Large intestine (tissue), 3 donors: ENCODE data around the gene ETV7. TPM values are rescaled to one million over a fixed set of nuclear protein-coding genes. Genes with fewer than 3 reads are reported as not detected.

ENCODE experiments used
- DNase-seq, 2 donors: peaks; one replicate each; pipeline versions ENCODE4 v3.0.0 to v3.0.0-alpha.2; 2013
- H3K27ac ChIP-seq: one replicate; pipeline ENCODE4 v1.5.1; 2013; ENCODE audit warnings: low read length
- H3K27me3 ChIP-seq: 2 replicates; pipeline ENCODE4 v1.6.1; 2013; ENCODE audit warnings: low read length; ENCODE audit not compliant: control insufficient read depth, insufficient read depth
- H3K36me3 ChIP-seq: 2 replicates; pipeline ENCODE4 v1.6.1; 2013; ENCODE audit warnings: low read length; ENCODE audit not compliant: control insufficient read depth, insufficient read depth
- H3K4me1 ChIP-seq: one replicate; pipeline ENCODE4 v1.6.1; 2013; ENCODE audit warnings: low read length; ENCODE audit not compliant: control insufficient read depth, insufficient read depth
- H3K4me3 ChIP-seq: one replicate; pipeline ENCODE4 v1.5.1; 2013; ENCODE audit warnings: low read length
- H3K9me3 ChIP-seq: one replicate; pipeline ENCODE4 v1.6.1; 2013; ENCODE audit warnings: mild to moderate bottlenecking, low read depth, low read length, moderate library complexity; ENCODE audit not compliant: control insufficient read depth
- WGBS: methylation state at CpG from one replicate; pipeline ENCODE4 v1.1.5; 2013; ENCODE audit warnings: low lambda C conversion rate; ENCODE audit not compliant: insufficient coverage; 5-methylcytosine and 5-hydroxymethylcytosine counted together
- polyA plus RNA-seq: library from polyadenylated mRNA; unstranded; fragments of 120-200 nt; gene quantifications from one replicate; pipeline ENCODE4 v1.2.1, GENCODE V29; 2013

The ETV7 gene
- polyA plus RNA-seq, 1 donor: 9.3 TPM

GRCh38 chr6:36386495-36387439 lies 702 bp downstream of the ETV7 start:
- Histone ChIP-seq H3K9me3 (no peaks in the 10 kb centered on the region), H3K4me3 (peak overlapping the region; percentile 63), H3K27ac (peak overlapping the region; percentile 77), H3K27me3 (peaks cover 9% of the 10 kb centered on the region), H3K4me1 (peaks cover 6% of the 10 kb centered on the region), H3K36me3 (no peaks in the 10 kb centered on the region)
- peak; percentile 48 to 78 for DNase-seq
- WGBS: 0% methylated on average over 6 of the region's 33 CpGs

GRCh38 chr6:36384095-36384494 lies 3.4 kb downstream of the ETV7 start:
- no CpG with 5 or more reads among the region's 2 CpGs for WGBS
- Histone ChIP-seq H3K27ac (no peak overlapping the region), H3K36me3 (no peaks in the 10 kb centered on the region)

DNA sequence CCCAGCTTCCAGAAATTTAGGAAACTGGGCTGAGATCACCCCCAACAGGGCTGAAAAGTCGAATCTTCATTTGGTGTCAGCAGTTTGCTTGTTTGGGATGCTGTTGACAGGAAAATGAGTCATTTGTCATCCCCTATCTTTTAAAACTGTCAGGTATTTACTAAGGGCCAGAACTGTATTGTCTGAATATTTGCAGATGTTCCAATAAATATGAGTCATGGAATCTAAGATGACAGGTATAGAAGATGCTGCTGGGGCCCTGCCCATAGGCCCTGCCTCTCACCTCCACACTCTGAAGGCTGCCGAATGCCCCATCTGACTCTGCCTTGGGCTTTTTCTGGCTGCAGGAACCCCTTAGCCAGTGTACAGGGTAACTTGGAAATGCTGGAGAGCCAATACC lies 3.9 kb downstream of the ETV7 start:
- Histone ChIP-seq H3K27ac (no peak overlapping the region), H3K27me3 (peaks cover 9% of the 10 kb centered on the region), H3K4me3 (no peak overlapping the region), H3K9me3 (no peaks in the 10 kb centered on the region), H3K4me1 (peaks cover 6% of the 10 kb centered on the region), H3K36me3 (no peaks in the 10 kb centered on the region)
- no peak for DNase-seq
- no CpG with 5 or more reads among the region's 2 CpGs for WGBS

More at GRCh38 chr6:36384095-36384494, 3.4 kb downstream of the ETV7 start:
- Histone ChIP-seq H3K4me1 (peaks cover 6% of the 10 kb centered on the region), H3K27me3 (peaks cover 9% of the 10 kb centered on the region), H3K4me3 (no peak overlapping the region), H3K9me3 (no peaks in the 10 kb centered on the region)
- DNase-seq: no peak

DNA sequence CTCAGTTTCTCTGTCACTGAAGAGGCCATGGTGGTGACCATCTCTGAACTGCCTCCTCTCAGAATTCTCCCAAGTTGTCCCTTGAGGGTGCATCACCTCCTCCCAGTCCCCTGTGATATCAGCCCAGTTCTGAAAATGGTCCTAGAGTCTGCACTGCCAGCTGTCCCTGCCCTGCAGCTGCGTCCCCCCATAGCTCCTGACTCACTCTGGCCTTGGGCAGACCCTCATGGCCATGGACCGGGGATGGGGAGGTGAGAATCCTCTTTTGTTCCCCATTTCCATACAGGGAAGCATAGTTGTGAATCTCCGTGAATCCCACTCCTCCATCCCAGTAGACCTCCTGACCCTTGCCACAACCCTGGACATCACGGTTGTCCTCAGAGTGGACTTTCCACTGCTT lies 4.5 kb downstream of the ETV7 start:
- Histone ChIP-seq H3K4me3 (no peak overlapping the region), H3K4me1 (peaks cover 2% of the 10 kb centered on the region), H3K36me3 (no peaks in the 10 kb centered on the region), H3K27ac (no peak overlapping the region), H3K9me3 (no peaks in the 10 kb centered on the region), H3K27me3 (peaks cover 5% of the 10 kb centered on the region)
- no peak for DNase-seq
- no CpG with 5 or more reads among the region's 4 CpGs for WGBS

DNA sequence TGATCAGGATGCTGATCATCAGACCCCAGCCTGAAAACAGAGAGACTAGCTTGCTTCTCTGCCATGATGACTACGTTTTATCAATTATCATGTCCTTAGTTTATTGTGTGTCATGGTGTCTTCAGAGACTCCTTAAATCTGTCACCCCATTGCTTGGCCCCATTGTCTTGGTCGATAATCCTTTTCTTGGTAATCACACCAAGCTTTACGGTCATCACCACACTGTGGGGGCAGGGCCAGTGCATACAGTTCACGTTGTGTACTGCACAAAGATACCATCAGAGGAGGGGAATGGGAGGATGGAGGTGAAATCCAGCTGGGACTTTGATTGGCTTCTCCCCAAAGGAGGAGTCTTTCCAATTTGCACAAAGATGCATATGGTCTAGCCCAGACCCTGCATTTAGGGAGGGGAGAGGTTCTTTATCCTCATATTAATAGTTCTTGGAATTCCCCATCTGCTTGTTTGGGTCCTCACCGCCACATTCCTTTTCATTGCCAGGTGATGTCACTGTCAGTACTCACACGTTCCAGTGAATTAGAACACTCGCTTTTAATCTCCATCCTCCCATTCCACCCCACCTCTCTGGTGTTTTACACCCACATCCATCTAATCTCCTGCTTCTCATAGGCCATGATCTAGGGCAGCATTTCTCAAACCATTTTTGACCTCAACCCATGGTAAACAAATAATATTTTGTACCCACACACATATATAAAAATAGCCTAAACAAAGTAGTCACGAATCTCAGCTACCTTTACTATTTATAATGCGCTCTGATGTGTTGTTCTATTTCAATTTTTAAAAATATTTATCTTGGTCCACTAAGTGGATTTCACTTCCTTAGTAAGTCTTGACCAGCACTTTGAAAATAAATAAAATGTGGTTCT lies 5.7 kb downstream of the ETV7 start:
- WGBS: 100% methylated on average over 2 of the region's 9 CpGs
- H3K27ac ChIP-seq: no peak overlapping the region
- no peak for DNase-seq
- H3K27me3 ChIP-seq: peaks cover 2% of the 10 kb centered on the region
- no peaks in the 10 kb centered on the region for H3K36me3 ChIP-seq
- H3K4me1 ChIP-seq: no peaks in the 10 kb centered on the region
- no peak overlapping the region for H3K4me3 ChIP-seq
- H3K9me3 ChIP-seq: no peaks in the 10 kb centered on the region

GRCh38 chr6:36380166-36380565 lies 7.3 kb downstream of the ETV7 start:
- Histone ChIP-seq H3K4me3 (no peak overlapping the region), H3K36me3 (no peaks in the 10 kb centered on the region), H3K27ac (no peak overlapping the region), H3K9me3 (no peaks in the 10 kb centered on the region), H3K4me1 (no peaks in the 10 kb centered on the region), H3K27me3 (no peaks in the 10 kb centered on the region)
- DNase-seq: no peak
- no CpG with 5 or more reads among the region's 4 CpGs for WGBS

DNA sequence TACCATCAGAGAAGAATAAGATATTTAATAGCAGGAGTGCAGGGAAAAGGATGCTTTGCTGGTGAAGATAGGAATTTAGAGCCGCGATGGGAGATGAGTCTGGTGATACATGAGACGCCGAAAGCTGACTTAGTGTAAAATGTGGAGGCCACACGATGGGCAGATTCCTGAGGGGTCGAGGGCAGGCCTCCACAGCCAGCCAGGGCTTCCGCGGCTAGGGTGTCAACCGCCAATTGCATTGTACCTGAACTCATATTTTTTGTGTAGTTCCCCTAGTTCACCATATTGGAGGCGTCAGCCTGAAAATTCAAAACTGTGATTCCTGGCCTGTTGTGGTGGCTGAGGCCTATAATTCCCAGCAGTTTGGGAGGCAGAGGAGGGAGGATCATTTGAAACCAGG lies 8.5 kb downstream of the ETV7 start:
- no peak overlapping the region for H3K27ac ChIP-seq
- WGBS: 93% methylated on average over 3 of the region's 10 CpGs
- no peaks in the 10 kb centered on the region for H3K27me3 ChIP-seq
- H3K4me3 ChIP-seq: no peak overlapping the region
- DNase-seq: no peak
- H3K36me3 ChIP-seq: no peaks in the 10 kb centered on the region
- H3K9me3 ChIP-seq: no peaks in the 10 kb centered on the region
- H3K4me1 ChIP-seq: no peaks in the 10 kb centered on the region

GRCh38 chr6:36378243-36378920 lies 9.1 kb downstream of the ETV7 start:
- Histone ChIP-seq H3K4me3 (no peak overlapping the region), H3K27ac (no peak overlapping the region), H3K36me3 (no peaks in the 10 kb centered on the region), H3K27me3 (no peaks in the 10 kb centered on the region), H3K9me3 (no peaks in the 10 kb centered on the region), H3K4me1 (no peaks in the 10 kb centered on the region)
- 94% methylated on average over 2 of the region's 4 CpGs for WGBS
- DNase-seq: no peak

GRCh38 chr6:36377594-36377993 lies 9.9 kb downstream of the ETV7 start:
- no peaks in the 10 kb centered on the region for H3K9me3 ChIP-seq
- H3K4me3 ChIP-seq: no peak overlapping the region
- H3K36me3 ChIP-seq: no peaks in the 10 kb centered on the region
- H3K4me1 ChIP-seq: no peaks in the 10 kb centered on the region
- no peak for DNase-seq
- WGBS: no CpG with 5 or more reads among the region's 5 CpGs
- H3K27ac ChIP-seq: no peak overlapping the region
- no peaks in the 10 kb centered on the region for H3K27me3 ChIP-seq

GRCh38 chr6:36376742-36377141 lies 10.7 kb downstream of the ETV7 start:
- Histone ChIP-seq H3K27me3 (no peaks in the 10 kb centered on the region), H3K36me3 (no peaks in the 10 kb centered on the region), H3K27ac (no peak overlapping the region), H3K4me3 (no peak overlapping the region), H3K9me3 (no peaks in the 10 kb centered on the region), H3K4me1 (no peaks in the 10 kb centered on the region)
- no peak for DNase-seq
- WGBS: 100% methylated on average over 2 of the region's 8 CpGs
